HG02610 (cell line): ENCODE data around the gene RHEBL1.

Source experiments
- ATAC-seq: cut with Tn5 transposase; IDR thresholded peaks from one replicate; pipeline ENCODE4 v1.9.1; 2021; ENCODE audit warnings: mild to moderate bottlenecking, moderate library complexity; ENCODE audit not compliant: unreplicated experiment

Gene RHEBL1

DNA sequence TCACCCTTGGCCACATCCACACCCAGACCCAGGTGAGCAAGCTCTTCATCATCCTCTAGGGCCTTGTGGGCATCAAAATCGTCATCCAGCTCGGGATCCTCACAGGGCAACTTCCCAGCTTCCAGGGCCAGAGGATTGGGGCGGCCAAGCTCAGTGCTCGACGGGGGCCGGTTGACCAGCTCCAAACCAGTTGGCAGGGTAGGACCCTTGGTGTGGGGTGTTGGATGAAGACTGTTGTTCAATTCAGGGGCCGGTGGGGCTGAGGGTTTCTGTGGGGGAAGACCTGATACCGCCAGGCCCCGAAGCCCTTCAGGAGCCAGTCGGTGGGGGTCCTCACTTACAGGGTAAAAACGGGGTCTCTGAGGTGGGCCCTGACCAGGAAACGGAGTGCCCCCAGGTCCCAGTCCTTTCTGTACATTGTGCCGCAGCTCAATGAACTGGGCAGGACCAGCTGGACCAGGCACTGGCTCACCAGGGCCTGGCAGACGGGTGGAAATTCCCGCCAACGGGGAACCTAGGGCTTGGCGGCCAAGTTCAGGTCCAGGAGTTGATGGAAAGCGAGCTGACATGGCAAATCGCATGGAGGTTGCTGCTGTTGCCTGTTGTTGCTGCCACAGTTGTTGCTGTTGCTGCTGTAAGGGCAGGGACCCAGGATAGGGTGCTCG, 31.4 kb downstream of the RHEBL1 start:
- ATAC-seq, result no peak

- no peak for ATAC-seq
Measured at GRCh38 chr12:49037947-49038237, 31.9 kb downstream of the RHEBL1 start.

DNA sequence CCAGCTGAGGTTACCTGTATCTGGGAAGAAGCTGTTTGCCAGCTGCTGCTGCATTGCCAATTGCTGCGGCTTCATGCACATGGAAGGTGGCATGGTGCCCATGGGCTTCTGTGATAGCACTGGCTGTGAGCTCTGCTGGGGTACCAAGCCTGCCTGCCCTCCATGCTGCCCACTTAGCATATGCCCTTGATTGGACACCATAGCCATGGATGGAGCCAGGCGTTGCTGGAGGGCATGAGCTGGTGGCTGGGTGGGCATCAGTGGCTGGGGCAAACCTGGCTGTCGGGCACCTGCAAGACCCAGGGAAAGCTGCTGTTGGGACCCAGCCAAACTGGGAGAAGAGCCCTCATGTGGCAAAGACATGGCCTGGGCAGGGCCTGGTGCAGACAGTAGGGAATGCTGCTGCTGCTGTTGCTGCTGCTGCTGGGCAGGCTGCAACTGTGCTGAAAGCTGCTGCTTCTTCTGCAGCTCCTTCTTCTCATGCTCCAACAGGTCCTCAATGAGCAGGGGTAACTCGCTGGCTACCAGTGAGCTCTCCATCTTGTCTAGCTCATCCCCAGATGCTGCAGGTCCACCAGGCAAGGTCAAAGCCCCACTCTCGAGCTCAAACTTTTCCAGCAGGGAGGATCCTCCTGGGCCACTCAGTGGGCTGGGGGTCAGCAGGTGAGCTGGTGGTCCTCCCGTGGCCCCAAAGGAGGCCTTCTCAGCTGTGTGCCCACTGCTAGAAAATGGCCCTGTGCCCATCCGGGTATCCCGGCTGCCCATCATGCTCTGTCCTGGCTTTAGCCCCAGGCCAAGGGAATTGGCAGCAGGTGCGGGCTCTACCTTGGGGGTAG, 32.5 kb downstream of the RHEBL1 start:
- ATAC-seq, result no peak

DNA sequence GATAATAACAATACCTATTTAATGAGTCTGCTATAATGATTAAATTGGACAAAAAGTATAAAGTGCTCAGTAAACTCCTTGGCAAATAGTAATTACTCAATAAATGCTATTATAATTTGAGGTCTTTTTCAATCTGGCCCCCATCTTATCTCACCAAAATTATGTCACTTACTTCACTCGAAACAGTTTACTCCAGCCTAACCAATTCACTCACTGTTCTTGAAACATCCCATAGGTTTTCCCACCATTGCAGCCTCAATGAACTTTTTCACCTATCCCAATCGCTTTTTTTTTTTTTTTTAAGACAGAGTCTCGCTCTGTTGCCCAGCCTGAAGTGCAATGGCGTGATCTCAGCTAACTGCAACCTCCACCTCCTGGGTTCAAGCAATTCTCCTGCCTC, 33.8 kb downstream of the RHEBL1 start:
- ATAC-seq, result no peak

GRCh38 chr12:49034286-49034622, 35.5 kb downstream of the RHEBL1 start:
- no peak for ATAC-seq

DNA sequence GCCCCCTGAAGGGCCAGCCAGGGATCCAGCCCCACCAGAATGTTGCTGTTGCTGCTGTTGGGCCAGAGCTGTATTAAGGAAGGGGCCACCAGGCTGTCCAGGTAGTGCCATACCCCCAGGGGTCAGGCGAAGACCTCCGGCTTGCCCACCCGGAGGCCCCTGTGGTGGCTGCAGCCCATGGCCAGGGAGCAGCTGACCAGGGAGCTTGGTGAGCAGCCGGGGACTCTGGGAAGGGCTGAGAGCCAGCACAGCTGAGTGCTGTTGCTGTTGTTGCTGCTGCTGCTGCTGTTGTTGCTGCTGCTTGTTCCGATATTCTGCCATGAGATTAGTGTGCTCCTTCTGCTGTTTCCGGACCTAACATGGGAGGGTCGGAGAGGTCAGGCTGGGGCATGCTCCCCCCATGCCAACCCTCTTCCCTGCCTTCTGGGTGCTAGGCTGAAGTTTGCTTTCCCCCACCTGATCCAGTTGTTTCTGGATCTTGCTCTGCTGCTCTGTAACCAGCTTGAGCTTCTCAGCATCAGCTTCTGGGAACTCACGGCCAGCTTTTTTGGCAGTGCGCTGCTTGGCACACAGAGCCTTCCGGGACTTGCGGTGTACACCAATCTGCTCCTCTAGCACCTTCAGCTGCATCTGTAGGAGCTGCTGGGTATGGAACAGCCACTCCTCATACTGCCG, 36.0 kb downstream of the RHEBL1 start:
- no peak for ATAC-seq

DNA sequence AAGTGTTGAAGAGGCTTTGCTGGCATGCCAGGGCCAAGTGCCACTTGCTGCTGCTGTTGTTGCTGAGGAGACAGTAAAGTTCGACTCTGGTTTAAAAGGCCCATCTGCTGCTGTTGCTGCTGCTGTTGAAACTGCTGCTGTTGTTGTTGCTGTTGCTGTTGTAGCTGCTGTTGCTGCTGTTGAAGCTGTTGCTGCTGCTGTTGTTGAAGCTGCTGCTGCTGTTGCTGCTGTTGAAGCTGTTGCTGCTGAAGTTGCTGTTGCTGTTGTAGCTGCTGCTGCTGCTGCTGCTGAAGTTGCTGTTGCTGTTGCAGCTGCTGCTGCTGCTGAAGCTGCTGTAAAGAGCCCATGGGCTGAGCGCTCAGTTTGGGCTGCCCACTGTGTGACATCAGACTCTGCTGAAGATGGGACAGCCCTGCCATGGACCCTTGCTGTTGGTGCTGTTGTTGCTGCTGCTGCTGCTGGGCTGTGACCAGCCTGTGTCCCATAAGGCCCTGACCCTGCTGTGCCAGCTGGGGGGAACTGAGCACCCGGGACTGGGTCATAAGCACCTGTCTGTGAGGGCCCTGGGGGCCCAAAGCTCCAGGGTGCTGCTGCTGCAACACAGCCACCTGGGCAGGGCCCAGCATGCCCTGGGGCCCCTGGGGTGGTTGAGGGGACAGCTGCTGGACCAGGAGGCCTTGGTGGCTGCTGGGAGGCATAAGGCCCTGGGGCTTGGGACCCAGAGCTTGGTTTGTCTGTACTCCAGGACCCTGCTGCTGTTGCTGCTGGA, 36.9 kb downstream of the RHEBL1 start:
- no peak for ATAC-seq

GRCh38 chr12:49032276-49032675, 37.5 kb downstream of the RHEBL1 start:
- no peak for ATAC-seq

- ATAC-seq, result no peak
Measured at GRCh38 chr12:49031573-49032161, 38.1 kb downstream of the RHEBL1 start.

GRCh38 chr12:49030714-49031572, 38.8 kb downstream of the RHEBL1 start:
- no peak for ATAC-seq

- no peak for ATAC-seq
Measured at GRCh38 chr12:49030119-49030518, 39.7 kb downstream of the RHEBL1 start.

- no peak for ATAC-seq
Measured at GRCh38 chr12:49028666-49029275, 41.0 kb downstream of the RHEBL1 start.

- no peak for ATAC-seq
Measured at GRCh38 chr12:49027846-49028555, 41.8 kb downstream of the RHEBL1 start.

- ATAC-seq, result no peak
Measured at GRCh38 chr12:49026678-49027480, 42.9 kb downstream of the RHEBL1 start.

DNA sequence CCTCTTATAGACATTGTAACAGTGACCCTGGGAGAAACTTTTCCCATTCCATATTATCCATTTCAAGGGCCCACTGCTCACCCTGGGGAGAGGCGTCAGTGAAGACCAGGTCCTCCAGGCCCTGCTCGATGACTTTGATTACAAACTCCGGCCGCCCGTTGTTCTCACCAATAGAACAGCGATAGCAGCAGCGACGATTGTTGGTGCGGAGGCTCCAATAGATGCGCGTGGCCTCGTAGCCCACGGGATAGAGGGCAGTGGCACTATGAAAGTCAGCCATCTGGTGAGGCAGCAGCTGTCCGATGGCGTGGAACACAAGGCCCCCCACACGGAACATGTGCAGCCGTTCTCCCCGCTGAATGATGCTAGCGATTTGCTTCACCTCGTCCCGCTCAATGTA, 43.7 kb downstream of the RHEBL1 start:
- no peak for ATAC-seq

GRCh38 chr12:49025463-49025862, 44.3 kb downstream of the RHEBL1 start:
- no peak for ATAC-seq

- no peak for ATAC-seq
Measured at GRCh38 chr12:49024543-49024942, 45.2 kb downstream of the RHEBL1 start.

- ATAC-seq, result no peak
Measured at GRCh38 chr12:49023812-49024211, 46.0 kb downstream of the RHEBL1 start.
